ENCODE data around the gene DMRT2.

The DMRT2 gene

GRCh38 chr9:1096155-1096964 is 46.2 kb downstream of the DMRT2 start:
- Histone ChIP-seq H3K4me3 (ENCODE audit: low read depth, low read length) (no peak overlapping the region), H3K9me3 (ENCODE audit: control insufficient read depth, insufficient read depth, low read depth, low read length) (no peaks in the 10 kb centered on the region), H3K4me1 (ENCODE audit: control insufficient read depth, insufficient read depth, low read length) (no peaks in the 10 kb centered on the region), H3K36me3 (ENCODE audit: control insufficient read depth in 2 of 2, insufficient read depth in 1 of 2, low read length in 2 of 2) (no peaks in the 10 kb centered on the region), H3K27ac (ENCODE audit: extremely low read depth, low read depth, low read length) (no peak overlapping the region)
- ChIA-PET CTCF (interaction anchor here (0.6 kb wide), 3 partner anchors 118 to 439 kb away, joined by 3 to 4 read pairs (median 3); no protein-coding TSS in a partner anchor), POLR2A (no interaction called here)
- TF ChIP-seq ZNF354C (tag by site-specific recombination; IDR thresholded peaks at IDR 0.05; ENCODE audit: borderline replicate concordance, low read depth) (no peak), ZNF121 (tag by site-specific recombination; IDR thresholded peaks at IDR 0.05) (no peak), GLIS1 (tag by site-specific recombination; IDR thresholded peaks at IDR 0.05) (no peak), PRDM2 (tag by site-specific recombination; IDR thresholded peaks at IDR 0.05; ENCODE audit: borderline replicate concordance) (no peak)

- H3K27ac ChIP-seq (ENCODE audit: extremely low read depth, low read depth, low read length): no peak overlapping the region
- TF ChIP-seq ZXDB (tag by site-specific recombination; IDR thresholded peaks at IDR 0.05) (no peak), ZNF449 (tag by site-specific recombination; IDR thresholded peaks at IDR 0.05) (no peak), PRDM4 (tag by site-specific recombination; IDR thresholded peaks at IDR 0.05) (no peak), ZNF114 (tag by site-specific recombination; IDR thresholded peaks at IDR 0.05) (no peak)
- H3K4me3 ChIP-seq (ENCODE audit: low read depth, low read length): no peak overlapping the region
- H3K36me3 ChIP-seq (ENCODE audit: control insufficient read depth in 2 of 2, insufficient read depth in 1 of 2, low read length in 2 of 2): no peaks in the 10 kb centered on the region
- no peaks in the 10 kb centered on the region for H3K4me1 ChIP-seq (ENCODE audit: control insufficient read depth, insufficient read depth, low read length)
- ChIA-PET CTCF (interaction anchor here (1.2 kb wide), 1 partner anchor 522 kb away, joined by 5 read pairs; no protein-coding TSS in a partner anchor), POLR2A (no interaction called here)
- no peaks in the 10 kb centered on the region for H3K9me3 ChIP-seq (ENCODE audit: control insufficient read depth, insufficient read depth, low read depth, low read length)
These were observed 48.4 kb downstream of the DMRT2 start for GRCh38 chr9:1098551-1098950.

- Histone ChIP-seq H3K9me3 (ENCODE audit: control insufficient read depth, insufficient read depth, low read depth, low read length) (no peaks in the 10 kb centered on the region), H3K4me3 (ENCODE audit: low read depth, low read length) (no peak overlapping the region), H3K27ac (ENCODE audit: extremely low read depth, low read depth, low read length) (no peak overlapping the region), H3K4me1 (ENCODE audit: control insufficient read depth, insufficient read depth, low read length) (no peaks in the 10 kb centered on the region), H3K36me3 (ENCODE audit: control insufficient read depth in 2 of 2, insufficient read depth in 1 of 2, low read length in 2 of 2) (no peaks in the 10 kb centered on the region)
- CTCF ChIA-PET: interaction anchor here (0.7 to 1.8 kb wide), 17 partner anchors 13 to 506 kb away, joined by 3 to 8 read pairs (median 3); no protein-coding TSS in a partner anchor
- TF ChIP-seq ZNF707 (tag by site-specific recombination; IDR thresholded peaks at IDR 0.05): no peak
- no peak for TF ChIP-seq KLF7 (tag by site-specific recombination; IDR thresholded peaks at IDR 0.05; ENCODE audit: borderline replicate concordance)
- TF ChIP-seq ZNF747 (tag by site-specific recombination; IDR thresholded peaks at IDR 0.05): no peak
- TF ChIP-seq ZNF549 (tag by site-specific recombination; IDR thresholded peaks at IDR 0.05): no peak
- no peak for TF ChIP-seq ZNF658 (tag by site-specific recombination; IDR thresholded peaks at IDR 0.05)
- no peak for TF ChIP-seq SP7 (tag by site-specific recombination; IDR thresholded peaks at IDR 0.05)
- no peak for TF ChIP-seq ZXDB (tag by site-specific recombination; IDR thresholded peaks at IDR 0.05)
- TF ChIP-seq SP2 (tag by site-specific recombination; IDR thresholded peaks at IDR 0.05): no peak
- TF ChIP-seq ZNF366 (tag by site-specific recombination; conservative IDR thresholded peaks at IDR 0.05): no peak
- no peak for TF ChIP-seq KLF8 (tag by site-specific recombination; IDR thresholded peaks at IDR 0.05)
- no peak for TF ChIP-seq ZNF311 (tag by site-specific recombination; IDR thresholded peaks at IDR 0.05; ENCODE audit: borderline replicate concordance)
- no peak for TF ChIP-seq ZNF26 (tag by site-specific recombination; IDR thresholded peaks at IDR 0.05)
- POLR2A ChIA-PET: interaction anchor here (1.4 kb wide), 1 partner anchor 17 kb away, joined by 4 read pairs; no protein-coding TSS in a partner anchor
These were observed 50.0 kb downstream of the DMRT2 start for GRCh38 chr9:1100201-1100600.
